Effector CD8-positive, alpha-beta T cell (primary cell): Measurements from ENCODE around the gene BMP8A.
A peak's percentile ranks its signal among the peaks of the same experiment; 100 is the strongest.
"Not testable (repeated sequence)": the region's sequence is repeated elsewhere in the genome, so short reads cannot be mapped to it uniquely, and the experiment has no call there.

Experiments used
- DNase-seq: peaks from one replicate; lab custom pipeline; 2025; lab: John Stamatoyannopoulos, UW
- total RNA-seq, 4 experiments: gene quantifications; one replicate each; lab custom pipeline; 2026; lab: John Stamatoyannopoulos, UW

Gene BMP8A
- 0.58 to 3.3 (median 1.9) reads per million in 4 experiments for total RNA-seq

GRCh38 chr1:39491146-39491921 lies at the start of gene BMP8A:
Gene BMP8A, plus strand, starts transcription at chr1:39491636. Its CDS starts 356 bp downstream, at chr1:39491992.
- DNase-seq: peak; percentile 64

- no peak for DNase-seq
Measured at GRCh38 chr1:39441797-39442196, 49.6 kb upstream of the BMP8A start.

- no peak for DNase-seq
Measured at GRCh38 chr1:39445573-39445972, 45.9 kb upstream of the BMP8A start.

DNA sequence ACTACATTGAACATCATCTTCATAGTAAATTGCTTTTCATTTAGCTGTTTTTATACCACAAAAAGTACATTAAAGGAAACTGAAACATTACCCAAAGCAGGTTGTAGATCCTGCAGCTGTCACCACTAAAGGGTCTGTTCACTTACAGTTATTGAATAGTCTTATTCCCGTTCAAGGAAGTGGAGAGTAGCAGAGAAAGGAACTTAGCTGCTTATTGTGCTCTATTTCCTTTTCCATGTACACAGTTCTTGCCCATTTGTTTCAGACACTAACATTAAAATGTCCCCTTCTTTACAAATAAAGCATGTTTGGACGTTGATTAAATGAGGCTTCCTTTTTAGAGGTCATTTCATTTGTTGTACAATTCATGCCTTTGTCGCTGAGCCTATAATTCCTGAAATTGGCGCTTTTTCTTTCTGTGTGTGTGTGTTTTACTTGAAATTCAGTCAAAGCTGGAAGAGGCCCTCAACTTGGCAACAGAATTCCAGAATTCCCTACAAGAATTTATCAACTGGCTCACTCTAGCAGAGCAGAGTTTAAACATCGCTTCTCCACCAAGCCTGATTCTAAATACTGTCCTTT lies 44.4 kb upstream of the BMP8A start:
- DNase-seq: no peak

DNA sequence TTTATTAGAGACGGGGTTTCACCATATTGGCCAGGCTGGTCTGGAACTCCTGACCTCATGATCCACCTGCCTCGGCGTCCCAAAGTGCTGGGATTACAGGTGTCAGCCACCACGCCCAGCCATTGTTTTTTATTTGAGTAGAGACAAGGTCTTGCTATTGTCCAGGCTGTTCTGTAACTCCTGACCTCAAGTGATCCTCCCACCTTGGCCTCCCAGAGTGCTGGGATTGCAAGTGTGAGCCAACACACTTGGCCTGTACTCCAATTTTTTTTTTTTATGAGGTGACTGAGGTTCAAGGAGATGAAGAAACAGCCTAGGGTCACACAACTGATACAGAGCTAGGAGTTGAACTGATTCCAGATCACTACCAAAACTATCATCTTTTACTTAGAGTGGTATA lies 41.4 kb upstream of the BMP8A start:
- not testable (repeated sequence) for DNase-seq

DNA sequence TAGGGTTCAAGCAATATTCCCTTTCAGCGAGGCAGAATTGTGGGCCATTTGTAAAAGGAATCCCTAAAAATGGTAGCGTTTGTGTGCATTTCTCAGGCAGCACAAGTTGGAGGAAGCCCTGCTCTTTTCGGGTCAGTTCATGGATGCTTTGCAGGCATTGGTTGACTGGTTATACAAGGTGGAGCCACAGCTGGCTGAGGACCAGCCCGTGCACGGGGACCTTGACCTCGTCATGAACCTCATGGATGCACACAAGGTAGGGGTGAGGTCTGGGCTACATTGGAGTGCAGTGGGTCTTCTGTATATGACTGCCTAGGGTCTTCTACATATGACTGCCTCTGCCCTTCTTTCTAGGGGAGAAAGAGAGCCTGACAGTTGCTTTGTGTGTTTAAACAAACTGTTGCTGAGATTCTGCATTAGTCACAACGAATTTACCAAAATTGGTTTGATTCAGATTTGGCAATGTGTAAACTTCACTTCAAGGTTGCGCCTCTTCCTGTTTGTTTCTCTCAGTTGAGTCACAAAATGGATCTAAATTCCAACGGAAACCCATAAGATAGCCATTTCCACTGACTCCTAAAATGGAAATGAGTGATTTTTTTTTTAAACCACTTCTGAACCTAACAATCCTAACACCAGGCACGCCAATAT lies 40.4 kb upstream of the BMP8A start:
- DNase-seq: no peak

- DNase-seq: no peak
Measured at GRCh38 chr1:39452081-39452480, 39.4 kb upstream of the BMP8A start.

DNA sequence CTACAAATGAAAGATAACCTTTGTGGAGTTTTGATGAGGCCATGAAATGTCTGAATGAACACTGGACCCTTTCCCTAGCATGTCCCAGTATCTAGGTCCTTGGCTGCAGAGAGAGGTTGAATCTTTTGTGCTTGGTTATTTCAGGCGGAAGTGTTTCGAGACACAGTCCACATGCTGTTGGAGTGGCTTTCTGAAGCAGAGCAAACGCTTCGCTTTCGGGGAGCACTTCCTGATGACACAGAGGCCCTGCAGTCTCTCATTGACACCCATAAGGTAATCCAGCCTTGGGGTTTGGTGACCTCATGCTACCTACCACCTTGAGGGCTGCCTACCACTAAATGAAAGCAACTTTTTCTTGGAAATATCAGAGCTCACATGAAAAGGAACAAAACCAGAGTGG lies 38.9 kb upstream of the BMP8A start:
- DNase-seq: no peak

DNA sequence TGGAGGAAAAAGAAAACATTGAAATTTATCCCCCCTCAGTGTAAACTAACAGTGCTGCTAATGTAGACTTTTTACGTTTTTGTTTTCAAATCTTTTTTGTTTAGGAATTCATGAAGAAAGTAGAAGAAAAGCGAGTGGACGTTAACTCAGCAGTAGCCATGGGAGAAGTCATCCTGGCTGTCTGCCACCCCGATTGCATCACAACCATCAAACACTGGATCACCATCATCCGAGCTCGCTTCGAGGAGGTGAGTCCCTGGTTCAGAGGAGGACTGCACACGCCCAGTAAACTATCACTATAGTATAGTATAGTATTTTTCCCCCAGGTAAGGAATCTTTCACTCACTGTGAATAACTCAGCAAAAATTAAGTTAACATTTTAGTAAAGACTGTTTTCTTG lies 37.8 kb upstream of the BMP8A start:
- DNase-seq: no peak

DNA sequence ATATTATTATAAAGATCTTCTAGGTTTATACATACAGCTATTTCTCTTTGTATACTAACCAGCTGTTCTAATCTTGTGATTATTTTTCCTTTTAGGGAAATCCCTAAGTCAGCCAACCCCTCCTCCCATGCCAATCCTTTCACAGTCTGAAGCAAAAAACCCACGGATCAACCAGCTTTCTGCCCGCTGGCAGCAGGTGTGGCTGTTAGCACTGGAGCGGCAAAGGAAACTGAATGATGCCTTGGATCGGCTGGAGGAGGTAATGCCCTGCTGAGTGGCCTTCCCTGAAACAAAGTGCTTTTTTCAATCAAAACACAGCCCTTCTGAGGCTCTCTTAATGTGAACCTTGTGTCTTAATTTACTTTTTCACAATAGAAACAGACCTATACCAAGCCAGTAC lies 32.4 kb upstream of the BMP8A start:
- DNase-seq: no peak

DNA sequence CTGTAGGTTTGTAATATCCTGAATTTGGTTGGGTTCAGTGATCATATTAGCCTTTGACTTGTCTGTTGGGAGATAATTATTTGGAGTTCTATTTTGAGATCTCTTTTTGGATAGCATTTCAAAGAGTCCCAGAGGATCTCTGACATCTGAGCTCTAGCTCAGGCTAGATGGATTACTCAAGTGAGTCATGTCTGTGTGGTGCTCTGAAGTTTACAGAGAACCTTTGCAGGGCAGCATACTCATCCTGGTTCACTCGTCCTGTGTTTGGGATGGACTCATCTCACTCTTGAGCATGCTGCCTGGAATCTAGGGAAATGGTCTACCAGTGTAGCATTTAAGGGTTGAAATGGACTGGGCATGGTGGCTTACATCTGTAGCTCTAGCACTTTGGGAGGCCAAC lies 29.4 kb upstream of the BMP8A start:
- DNase-seq: no peak

DNA sequence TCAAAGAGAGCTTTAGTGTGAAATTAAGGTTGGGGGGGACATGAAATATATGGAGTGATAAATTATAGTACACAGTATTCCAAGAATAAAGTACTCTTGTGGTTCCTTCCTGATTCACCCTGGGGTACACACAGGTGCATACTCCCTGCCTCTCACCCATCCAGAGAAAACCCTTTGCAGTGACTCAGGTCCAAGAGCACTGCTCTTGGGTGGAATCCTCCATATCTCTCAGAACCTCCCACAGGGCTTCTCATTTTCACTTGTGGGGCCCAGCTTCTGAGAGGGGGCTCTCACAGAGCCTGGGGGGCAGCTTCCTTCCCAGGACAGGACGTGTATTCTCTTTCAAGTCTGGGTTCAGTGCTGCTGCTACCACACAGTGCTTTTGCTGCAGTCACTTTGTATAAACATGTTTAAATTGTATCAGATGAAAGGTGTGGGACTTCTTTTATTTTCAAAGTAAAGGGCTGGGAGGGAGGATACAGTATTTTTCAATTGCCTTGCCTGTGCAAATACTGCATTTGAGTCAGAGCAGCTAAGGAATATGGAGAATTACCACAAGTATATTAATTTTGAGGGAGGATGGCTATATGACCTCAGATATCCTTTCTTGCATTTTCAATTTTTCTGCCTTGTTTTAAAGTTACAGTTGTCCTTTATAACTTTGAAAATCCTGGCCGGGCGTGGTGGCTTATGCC lies 24.9 kb upstream of the BMP8A start:
- DNase-seq: no peak

DNA sequence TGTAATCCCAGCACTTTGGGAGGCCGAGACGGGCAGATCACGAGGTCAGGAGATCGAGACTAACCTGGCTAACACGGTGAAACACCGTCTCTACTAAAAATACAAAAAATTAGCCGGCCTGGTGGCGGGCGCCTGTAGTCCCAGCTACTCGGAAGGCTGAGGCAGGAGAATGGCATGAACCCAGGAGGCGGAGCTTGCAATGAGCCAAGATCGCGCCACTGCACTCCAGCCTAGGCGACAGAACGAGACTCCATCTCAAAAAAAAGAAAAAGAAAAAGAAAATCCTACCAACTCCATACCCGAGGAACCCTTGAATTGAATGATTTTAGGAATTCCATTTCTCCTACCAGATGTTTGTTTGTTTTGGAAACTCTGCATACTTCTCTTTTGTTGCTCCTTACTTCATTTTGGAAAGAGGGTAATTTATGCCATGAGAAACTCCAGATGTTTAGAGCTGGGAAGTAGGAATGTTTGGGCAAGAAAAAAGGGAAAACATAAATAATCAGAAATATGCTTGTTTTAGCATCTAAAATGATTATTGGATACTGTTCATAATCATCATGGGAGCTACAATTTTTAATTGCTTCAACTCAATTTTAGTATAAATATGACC lies 24.2 kb upstream of the BMP8A start:
- not testable (repeated sequence) for DNase-seq

DNA sequence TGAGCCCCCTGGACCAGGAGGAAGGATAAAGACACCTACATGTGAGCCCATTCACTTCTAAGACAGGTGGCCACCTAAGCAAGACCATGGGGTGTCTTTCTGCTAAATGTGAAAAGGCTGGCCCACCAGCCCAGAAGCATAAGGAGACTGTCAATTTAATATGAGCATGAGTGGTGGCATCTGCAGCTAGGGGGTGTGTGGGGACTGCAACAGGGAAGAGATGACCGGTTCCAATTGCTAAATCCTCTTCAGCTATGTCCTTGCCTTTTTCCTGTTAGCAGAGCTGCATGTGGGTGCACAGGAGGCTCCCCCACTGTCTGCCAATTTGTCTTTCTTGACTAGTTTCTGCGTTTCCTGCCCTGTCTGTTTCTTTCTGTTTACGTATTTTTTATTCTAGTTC lies 22.3 kb upstream of the BMP8A start:
- no peak for DNase-seq

GRCh38 chr1:39470040-39470439 lies 21.4 kb upstream of the BMP8A start:
- no peak for DNase-seq

- DNase-seq: no peak
Measured at GRCh38 chr1:39472826-39473225, 18.6 kb upstream of the BMP8A start.

DNA sequence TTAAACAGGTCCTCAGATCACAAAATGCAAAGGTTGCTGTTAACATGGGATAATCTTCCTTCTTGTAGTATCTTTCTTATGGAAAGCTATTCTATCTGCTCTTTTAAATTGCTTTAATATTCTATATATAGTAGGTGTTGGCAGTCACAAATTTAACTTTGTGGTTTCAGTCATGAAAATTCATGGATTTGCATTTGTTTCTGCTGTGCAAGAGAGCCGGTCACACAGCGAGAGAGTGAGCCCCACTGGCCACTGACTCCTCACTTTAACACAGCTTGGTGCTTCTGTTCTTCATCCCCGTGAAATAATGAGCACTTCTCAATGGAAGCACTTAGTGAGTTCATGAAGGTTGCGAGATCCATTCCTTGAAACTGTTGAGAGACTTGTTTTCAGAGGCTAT lies 18.1 kb upstream of the BMP8A start:
- no peak for DNase-seq

DNA sequence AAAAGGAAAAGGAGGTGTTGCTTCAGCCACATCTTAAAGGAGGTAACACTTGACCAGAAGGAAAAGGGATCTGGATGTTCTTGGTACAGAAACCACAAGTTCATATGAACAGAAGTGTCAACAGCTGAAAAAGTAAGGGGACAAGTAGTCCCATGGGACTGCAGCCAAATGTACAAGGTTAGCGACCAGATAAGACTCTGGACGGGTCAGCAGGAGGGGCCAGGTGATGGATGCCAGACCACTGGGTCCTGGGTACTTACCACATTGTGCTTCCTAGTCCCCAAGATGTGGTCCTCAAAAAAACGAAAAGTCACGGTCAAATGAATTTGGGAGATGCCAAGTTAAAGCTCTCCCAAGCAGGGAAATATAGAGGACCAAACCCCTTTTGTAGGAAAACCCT lies 16.6 kb upstream of the BMP8A start:
- no peak for DNase-seq

- DNase-seq: not testable (repeated sequence)
Measured at GRCh38 chr1:39475551-39475950, 15.9 kb upstream of the BMP8A start.

- no peak for DNase-seq
Measured at GRCh38 chr1:39478126-39478915, 13.1 kb upstream of the BMP8A start.

DNA sequence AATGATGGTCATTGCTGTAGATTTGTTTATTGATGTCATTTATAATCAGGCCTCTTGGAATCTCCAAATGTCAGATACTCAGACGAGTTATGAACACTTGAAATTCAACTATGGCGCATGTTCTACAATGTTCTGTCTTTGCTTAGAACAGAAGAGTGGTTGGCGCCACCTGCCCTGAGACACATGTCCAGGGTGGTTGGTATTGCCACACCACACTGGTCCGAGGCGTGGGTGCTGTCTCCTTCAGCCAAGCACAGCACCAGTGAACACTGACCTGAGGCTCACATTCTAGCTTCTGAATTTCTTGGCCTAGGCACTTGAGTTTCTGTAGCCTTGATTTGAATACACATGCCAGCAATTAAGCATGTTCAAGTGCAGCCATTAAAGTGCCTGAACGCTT lies 10.1 kb upstream of the BMP8A start:
- DNase-seq: no peak
